ENCODE results near the gene PTPRN2. TPM values are rescaled to one million over a fixed set of nuclear protein-coding genes. Genes with fewer than 3 reads are reported as not detected.
"Not testable (repeated sequence)": the region's sequence is repeated elsewhere in the genome, so short reads cannot be mapped to it uniquely, and the experiment has no call there.

Gene PTPRN2
- total RNA-seq, 2 donors from 2014 or later: 0.35 to 0.61 TPM

DNA sequence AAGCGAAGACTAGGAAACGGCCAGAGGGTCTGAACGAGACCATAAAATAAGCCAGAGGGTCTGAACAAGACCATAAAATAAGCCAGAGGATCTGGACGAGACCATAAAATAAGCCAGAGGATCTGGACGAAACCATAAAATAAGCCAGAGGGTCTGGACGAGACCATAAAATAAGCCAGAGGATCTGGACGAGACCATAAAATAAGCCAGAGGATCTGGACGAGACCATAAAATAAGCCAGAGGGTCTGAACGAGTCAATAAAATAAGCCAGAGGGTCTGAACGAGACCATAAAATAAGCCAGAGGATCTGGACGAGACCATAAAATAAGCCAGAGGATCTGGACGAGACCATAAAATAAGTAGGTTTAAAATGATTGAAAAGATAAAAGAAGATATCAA lies 692.5 kb downstream of the PTPRN2 start:
- not testable (repeated sequence) for H3K27ac Mint-ChIP-seq; ATAC-seq; H3K9me3 Mint-ChIP-seq; H3K36me3 Mint-ChIP-seq; DNase-seq (ENCODE audit: low spot score in 2 of 2)

DNA sequence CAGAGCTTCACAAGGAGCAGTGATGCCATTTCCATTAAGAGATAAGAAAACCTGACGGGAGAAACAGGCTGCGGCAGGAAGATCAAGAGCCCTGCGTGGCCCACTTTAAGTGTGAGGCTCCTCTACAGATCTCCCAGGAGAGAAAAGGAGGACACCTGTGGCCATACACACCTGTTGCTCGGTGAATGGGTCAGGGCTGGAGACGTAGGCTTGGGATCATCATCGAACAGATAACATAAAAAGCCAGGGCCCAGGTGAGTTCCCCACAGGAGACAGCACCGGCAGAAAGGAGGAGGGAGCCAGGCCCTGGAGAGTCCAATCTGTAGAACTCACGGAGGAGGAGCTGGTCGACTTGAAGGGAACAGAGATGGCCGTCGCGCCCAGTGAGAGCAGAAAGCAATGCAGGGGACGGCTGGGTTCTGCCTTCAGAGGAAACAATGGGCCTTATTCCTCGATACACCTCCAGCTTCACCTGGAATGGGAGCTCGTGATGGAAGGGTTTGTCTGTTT lies 694.0 kb downstream of the PTPRN2 start:
- Mint-ChIP-seq H3K27ac (no peak overlapping the region), H3K9me3 (no peaks in the 10 kb centered on the region)

DNA sequence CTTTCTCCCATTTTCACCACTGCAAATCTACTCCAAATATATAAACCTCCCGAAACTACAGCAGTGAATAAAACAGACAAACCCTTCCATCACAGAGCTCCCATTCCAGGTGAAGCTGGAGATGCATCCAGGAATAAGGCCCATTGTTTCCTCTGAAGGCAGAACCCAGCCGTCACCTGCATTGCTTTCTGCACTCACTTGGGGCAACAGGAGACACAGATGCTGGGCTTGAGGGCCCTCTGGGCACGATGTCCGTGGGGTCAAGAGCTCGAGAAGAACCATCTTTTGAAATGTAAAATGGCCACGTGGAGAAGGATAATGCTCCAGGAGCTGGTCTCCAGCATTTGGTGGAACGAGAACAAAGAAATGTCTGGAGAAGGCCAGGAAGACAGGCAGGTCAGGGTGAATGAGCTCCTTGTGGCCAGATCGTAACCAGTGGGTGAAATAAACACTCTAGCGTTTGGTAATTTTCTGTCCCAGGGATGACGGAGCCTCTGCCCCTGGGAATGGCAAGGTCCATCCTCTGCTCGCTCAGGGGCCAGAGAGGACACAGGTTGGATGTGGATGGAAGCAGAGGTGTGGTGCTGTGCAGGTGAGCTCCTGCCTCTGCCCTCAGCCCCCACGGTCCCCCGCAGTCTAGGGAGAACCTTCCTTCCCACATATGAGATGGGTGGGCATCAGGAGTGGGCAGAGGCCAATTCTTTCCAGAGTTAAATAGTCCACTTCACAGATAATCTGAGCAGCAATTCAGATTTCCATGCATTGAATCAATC lies 694.7 kb downstream of the PTPRN2 start:
- Mint-ChIP-seq H3K36me3 (no peaks in the 10 kb centered on the region), H3K27ac (no peak overlapping the region), H3K9me3 (no peaks in the 10 kb centered on the region)
- ATAC-seq (no peak), DNase-seq (ENCODE audit: low spot score in 2 of 2) (peak in 1 of 2 donors; percentile 4)

More for the DNA sequence above, 694.0 kb downstream of the PTPRN2 start:
- no peaks in the 10 kb centered on the region for H3K36me3 Mint-ChIP-seq
- DNase-seq (ENCODE audit: low spot score in 2 of 2) (peak in 1 of 2 donors; percentile 6), ATAC-seq (no peak)

DNA sequence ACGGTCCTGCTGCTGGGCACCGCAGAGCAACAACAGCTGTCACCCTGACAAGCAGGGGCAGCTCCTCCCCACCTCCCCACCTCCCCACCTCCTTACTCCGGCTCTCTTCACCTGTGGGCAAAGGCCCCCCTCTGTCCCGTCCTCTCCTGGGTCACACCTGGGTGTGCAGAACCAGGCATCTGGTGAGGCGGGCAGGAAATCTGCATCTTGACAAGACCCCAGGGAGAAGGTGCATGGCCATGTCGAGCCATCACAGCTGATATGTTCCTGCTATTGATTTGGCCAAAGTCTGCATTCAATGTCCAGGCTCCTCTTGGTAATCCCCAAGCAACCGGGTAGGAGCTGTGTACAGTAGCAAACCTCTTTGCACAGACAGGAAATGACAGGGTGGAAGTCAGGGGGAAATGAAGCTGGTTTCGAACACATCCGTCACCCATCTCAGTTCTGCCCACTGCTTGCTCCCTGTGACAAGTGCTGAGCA lies 696.7 kb downstream of the PTPRN2 start:
- no peak for DNase-seq (ENCODE audit: low spot score in 2 of 2)
- H3K27ac Mint-ChIP-seq: no peak overlapping the region

DNA sequence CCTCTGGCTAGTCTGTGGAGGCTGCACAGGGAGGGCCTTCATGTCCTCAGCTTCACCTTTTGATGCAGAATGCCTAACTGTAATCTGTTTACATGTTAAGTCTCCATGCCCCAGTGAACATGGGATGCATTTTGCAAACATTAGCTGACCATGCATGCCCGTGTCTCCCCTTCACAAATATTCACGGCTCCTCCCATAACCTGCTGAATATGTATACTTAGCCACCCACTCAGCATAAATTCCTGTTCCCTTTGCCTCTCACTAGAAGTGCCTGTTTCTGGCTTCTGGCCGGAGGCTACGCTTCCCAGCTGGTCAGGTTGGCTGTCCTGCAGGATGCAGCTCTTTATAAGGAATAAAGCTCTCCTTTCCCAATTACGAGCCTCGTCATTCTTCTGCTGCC lies 698.1 kb downstream of the PTPRN2 start:
- no peak overlapping the region for H3K27ac Mint-ChIP-seq
- peak in 1 of 2 donors; percentile 30 for DNase-seq (ENCODE audit: low spot score in 2 of 2)
- H3K9me3 Mint-ChIP-seq: no peaks in the 10 kb centered on the region
- no peaks in the 10 kb centered on the region for H3K36me3 Mint-ChIP-seq
- no peak for ATAC-seq

More for the DNA sequence above, 696.7 kb downstream of the PTPRN2 start:
- peak; percentile 58 to 73 for ATAC-seq
- no peaks in the 10 kb centered on the region for H3K36me3 Mint-ChIP-seq
- no peaks in the 10 kb centered on the region for H3K9me3 Mint-ChIP-seq

DNA sequence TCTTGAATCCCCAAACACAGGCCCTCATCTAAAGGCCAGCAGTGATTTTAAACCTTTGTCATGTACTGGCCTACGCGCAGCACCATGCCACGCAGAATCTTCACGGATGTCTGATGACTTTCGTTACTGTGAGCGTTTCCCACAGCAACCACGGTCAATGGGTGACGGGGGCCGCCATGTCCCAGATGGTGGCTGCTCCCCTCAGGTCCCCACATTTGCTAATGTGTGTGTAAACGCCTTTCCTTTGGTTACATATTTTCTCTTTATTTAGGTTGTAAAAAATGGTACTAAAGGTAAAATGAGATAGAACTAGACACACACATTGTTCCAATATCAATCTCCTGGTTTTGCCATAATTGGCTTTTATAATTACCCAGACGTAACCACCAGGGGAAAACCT lies 699.0 kb downstream of the PTPRN2 start:
- Mint-ChIP-seq H3K27ac (no peak overlapping the region), H3K9me3 (no peaks in the 10 kb centered on the region), H3K36me3 (no peaks in the 10 kb centered on the region)
- no peak for ATAC-seq
- no peak for DNase-seq (ENCODE audit: low spot score in 2 of 2)

DNA sequence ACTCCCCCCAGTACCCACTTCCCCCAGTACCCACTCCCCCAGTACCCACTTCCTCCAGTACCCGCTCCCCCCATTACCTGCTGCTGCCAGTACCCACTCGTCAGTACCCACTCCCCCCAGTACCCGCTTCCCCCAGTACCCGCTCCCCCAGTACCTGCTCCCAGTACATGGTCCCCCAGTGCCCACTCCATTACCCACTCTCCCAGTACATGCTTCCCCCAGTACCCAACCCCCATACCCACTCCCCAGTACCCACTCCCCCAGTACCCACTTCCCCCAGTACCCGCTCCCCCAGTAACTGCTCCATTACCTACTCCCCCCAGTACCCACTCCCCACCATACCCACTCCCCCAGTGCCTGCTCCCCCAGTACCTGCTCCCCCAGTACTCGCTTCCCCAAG lies 700.2 kb downstream of the PTPRN2 start:
- Mint-ChIP-seq H3K36me3 (no peaks in the 10 kb centered on the region), H3K9me3 (no peaks in the 10 kb centered on the region), H3K27ac (no peak overlapping the region)
- DNase-seq (ENCODE audit: low spot score in 2 of 2) (no peak), ATAC-seq (no peak)

DNA sequence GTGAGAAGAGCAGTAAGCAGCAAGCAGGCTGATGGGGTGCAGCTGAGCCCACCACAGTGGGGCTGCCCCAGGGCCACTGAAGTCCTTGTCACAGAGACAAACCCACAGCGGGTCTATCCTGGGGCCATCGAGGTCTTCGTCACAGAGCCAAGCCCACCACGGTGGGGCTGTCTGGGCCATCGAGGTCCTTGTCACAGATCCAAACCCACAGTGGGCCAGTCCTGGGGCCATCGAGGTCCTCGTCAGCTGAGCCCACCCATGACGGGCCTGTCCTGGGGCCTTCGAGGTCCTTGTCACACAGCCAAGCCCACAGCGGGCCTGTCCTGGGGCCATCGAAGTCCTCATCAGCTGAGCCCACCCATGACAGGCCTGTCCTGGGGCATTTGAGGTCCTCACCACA lies 700.9 kb downstream of the PTPRN2 start:
- Mint-ChIP-seq H3K9me3 (no peaks in the 10 kb centered on the region), H3K36me3 (no peaks in the 10 kb centered on the region), H3K27ac (no peak overlapping the region)
- ATAC-seq (no peak), DNase-seq (ENCODE audit: low spot score in 2 of 2) (no peak)

DNA sequence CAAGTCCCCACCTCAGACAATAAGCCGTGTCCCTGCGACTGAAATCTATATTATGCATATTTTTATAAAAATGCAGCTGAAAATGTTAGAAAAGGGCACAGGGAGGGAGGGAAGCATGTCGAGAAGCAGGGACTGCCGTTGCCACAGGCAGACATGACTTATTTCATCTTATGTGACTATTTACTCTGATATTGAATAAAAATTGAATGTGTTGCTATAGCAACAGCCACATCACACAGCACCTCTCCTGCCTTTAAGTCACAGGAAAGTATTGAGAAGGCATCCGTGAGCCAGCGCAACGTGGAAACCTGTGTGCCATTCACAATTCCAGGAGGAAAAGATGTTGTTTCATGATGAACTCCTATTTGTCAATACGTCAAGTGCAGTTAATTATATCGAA lies 701.4 kb downstream of the PTPRN2 start:
- Mint-ChIP-seq H3K9me3 (peaks cover 0 to under 1% of the 10 kb centered on the region in 2 donors), H3K36me3 (peaks cover under 1% of the 10 kb centered on the region in 2 donors), H3K27ac (no peak overlapping the region)
- DNase-seq (ENCODE audit: low spot score in 2 of 2) (no peak), ATAC-seq (no peak)

DNA sequence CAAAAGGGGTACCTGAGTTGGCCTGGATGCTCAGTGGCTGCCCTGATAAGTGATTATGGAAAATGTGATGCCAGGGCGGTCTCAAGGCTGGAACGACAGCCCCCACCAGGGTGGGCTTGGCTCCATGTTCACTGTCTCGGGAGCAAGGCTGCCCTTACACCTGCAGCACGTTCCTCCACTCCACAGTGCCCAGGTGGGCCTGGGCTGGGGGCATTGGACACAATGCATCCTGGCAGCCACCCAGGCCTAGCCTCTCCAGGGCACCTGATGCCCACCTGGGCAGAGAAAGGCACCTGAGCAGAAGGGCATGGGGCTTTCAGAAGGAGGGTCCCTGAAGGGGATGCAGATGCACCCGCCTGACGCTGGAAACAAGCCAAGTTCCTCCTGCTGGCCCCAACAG lies 702.5 kb downstream of the PTPRN2 start:
- ATAC-seq (no peak), DNase-seq (ENCODE audit: low spot score in 2 of 2) (no peak)
- Mint-ChIP-seq H3K36me3 (peaks cover 7 to 11% of the 10 kb centered on the region in 2 donors), H3K9me3 (peaks cover 6 to 8% of the 10 kb centered on the region in 2 donors), H3K27ac (no peak overlapping the region)

DNA sequence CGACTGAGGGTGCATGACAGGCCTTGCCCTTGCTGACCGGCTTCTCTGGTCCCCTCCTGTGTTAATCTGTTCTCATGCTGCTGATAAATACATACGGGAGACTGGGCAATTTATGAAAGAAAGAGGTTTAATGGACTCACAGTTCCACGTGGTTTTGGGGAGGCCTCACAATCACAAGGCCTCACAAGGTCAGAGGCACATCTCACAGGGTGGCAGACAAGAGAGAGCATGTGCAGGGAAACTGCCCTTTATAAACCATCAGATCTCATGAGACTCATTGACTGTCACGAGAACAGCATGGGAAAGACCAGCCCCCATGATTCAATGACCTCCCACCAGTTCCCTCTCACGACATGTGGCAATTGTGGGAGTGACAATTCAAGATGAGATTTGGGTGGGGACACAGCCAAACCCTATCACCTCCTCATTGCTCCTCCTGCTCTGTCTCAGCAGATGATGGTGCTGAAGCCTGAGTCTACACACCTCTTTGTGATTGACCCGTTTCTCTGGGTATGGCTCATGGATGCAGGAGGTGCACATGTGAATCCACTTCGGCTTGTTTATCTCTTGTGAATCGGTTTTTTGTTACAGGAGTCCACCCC lies 703.1 kb downstream of the PTPRN2 start:
- H3K36me3 Mint-ChIP-seq: peaks cover 7 to 15% of the 10 kb centered on the region in 2 donors
- ATAC-seq: no peak
- H3K27ac Mint-ChIP-seq: no peak overlapping the region
- H3K9me3 Mint-ChIP-seq: peaks cover 6 to 8% of the 10 kb centered on the region in 2 donors
- no peak for DNase-seq (ENCODE audit: low spot score in 2 of 2)

DNA sequence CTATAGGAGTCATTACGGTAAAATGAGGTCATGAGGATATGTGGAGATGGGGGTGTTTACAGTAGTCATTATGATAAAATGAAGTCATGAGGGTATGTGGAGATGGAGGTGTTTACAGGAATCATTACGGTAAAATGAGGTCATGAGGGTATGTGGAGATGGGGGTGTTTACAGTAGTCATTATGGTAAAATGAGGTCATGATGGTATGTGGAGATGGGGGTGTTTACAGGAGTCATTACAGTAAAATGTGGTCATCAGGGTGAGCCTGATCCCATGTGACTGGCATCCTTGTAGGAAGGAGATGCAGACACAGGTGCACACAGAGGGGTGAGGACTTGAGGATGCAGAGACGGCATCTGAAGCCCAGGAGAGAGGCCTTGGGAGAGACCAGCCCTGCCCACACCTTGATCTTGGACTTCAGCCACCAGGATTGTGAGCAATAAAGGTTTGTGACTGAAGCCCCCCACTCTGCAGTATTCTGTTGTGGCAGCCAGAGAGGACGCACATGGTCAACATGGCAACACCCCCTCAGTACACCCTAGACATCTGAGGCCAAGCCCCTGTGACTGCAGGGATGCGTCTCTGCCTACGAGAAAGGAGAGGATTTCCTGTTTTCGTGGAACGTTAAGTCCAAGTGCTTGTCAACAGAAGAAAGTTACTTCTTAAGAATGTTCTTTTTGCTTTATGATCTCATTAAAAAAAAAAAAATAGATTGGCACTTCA lies 706.4 kb downstream of the PTPRN2 start:
- no peak for DNase-seq (ENCODE audit: low spot score in 2 of 2)
- ATAC-seq: peak; percentile 83 to 94
- Mint-ChIP-seq H3K36me3 (peaks cover 7 to 15% of the 10 kb centered on the region in 2 donors), H3K9me3 (peaks cover 6 to 8% of the 10 kb centered on the region in 2 donors), H3K27ac (peak overlapping the region in 1 of 2 donors; percentile 81)

DNA sequence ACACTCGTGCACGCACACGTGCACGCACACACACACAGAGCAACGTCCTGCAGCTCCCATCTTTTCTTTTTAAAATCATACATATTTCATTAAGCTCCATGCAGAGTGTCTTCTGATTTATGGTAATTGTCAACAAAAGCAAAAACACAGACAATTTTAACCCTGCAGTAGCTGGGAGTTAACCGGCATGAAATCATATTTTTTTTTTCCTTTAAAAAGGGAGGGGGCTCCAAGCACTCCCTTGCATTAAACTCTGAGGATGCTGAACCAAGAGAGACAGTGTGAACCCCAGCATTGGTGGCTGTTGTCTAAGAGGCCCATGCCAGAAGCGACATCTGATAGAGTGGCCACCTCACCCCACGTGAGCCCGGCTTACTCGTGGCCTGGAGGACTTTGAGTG lies 708.2 kb downstream of the PTPRN2 start:
- Mint-ChIP-seq H3K36me3 (peaks cover 7 to 15% of the 10 kb centered on the region in 2 donors), H3K9me3 (peaks cover 6 to 8% of the 10 kb centered on the region in 2 donors), H3K27ac (no peak overlapping the region)
- DNase-seq (ENCODE audit: low spot score in 2 of 2) (no peak), ATAC-seq (no peak)

DNA sequence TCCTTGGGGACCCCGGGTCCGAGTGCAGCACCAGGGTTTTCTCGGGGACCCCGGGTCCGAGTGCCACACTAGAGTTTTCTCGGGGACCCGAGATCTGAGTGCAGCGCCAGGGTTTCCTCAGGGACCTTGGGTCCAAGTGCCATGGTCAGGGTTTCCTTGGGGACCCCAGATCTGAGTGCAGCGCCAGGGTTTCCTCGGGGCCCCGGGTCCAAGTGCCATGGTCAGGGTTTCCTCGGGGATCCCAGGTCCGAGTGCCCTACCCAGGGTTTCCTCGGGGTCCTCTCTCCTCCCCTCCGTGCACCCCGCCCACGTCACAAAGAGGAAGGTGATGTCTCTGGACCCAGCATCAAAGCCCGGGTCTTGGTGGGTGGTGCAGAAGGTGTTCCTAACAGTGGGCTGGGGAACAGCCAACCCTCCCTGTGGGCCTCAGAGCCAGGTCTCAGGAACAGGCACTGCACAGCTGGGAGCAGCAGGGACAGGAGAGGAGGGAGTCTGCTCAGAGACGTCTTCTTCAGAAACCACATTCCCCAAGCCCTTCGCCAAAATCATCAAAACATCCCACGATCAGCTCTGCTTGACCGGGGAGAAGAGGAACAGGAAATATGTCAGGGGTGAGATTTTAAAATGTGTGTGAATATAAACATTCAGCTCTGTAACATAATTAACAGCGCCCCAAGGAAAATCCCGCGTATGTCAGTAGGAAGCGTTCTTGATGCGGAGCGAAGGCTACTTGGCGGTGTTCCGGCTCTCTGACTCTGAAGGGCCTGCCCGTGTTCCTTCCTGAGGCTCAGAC lies 710.1 kb downstream of the PTPRN2 start:
- ATAC-seq (no peak), DNase-seq (ENCODE audit: low spot score in 2 of 2) (no peak)
- H3K9me3 Mint-ChIP-seq: peaks cover 6 to 8% of the 10 kb centered on the region in 2 donors
- peaks cover 7 to 15% of the 10 kb centered on the region in 2 donors for H3K36me3 Mint-ChIP-seq
- no peak overlapping the region for H3K27ac Mint-ChIP-seq

DNA sequence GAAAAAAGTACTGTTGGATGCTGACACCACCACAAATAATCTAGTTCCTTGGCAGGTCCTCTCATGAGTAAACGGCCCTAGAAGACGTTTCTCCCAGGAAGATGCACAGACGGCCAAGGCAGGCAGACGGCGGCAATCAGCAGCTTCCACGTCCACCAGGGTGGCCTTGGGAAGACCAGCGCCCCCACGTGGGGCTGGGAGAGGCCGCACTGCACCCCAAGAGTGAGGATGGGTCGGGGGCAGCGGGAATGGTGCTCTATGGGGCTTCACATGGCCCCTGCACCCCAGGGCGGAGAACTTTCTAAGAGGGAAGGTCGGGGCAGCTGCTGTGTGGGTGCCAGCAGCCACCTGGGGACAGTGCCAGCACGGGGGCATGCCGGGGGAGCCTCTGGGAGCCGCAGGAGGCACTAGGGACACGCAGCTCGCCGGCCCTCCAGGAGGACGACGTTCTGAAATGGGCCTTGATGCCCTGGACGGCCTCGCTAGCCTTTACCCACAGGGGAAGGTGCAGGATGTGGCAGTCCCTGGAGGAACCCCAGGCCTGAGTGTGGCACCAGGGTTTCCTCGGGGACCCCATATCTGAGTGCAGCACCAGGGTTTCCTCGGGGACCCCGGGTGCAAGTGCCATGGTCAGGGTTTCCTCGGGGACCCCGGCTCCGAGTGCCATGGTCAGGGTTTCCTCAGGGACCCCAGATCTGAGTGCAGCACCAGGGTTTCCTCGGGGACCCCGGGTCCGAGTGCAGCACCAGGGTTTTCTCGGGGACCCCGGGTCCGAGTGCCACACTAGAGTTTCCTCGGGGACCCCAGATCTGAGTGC lies 710.9 kb downstream of the PTPRN2 start:
- H3K9me3 Mint-ChIP-seq: peaks cover 6 to 8% of the 10 kb centered on the region in 2 donors
- DNase-seq (ENCODE audit: low spot score in 2 of 2) (no peak), ATAC-seq (no peak)
- peak overlapping the region in 1 of 2 donors; percentile 58 for H3K27ac Mint-ChIP-seq
- H3K36me3 Mint-ChIP-seq: peaks cover 7 to 15% of the 10 kb centered on the region in 2 donors
